HG03342 (cell line): Measurements from ENCODE around the gene IL7R.

Source experiments
- ATAC-seq: cut with Tn5 transposase; IDR thresholded peaks from one replicate; pipeline ENCODE4 v1.9.1; 2021; ENCODE audit warnings: mild to moderate bottlenecking, moderate library complexity; ENCODE audit not compliant: unreplicated experiment

Gene IL7R, protein sequence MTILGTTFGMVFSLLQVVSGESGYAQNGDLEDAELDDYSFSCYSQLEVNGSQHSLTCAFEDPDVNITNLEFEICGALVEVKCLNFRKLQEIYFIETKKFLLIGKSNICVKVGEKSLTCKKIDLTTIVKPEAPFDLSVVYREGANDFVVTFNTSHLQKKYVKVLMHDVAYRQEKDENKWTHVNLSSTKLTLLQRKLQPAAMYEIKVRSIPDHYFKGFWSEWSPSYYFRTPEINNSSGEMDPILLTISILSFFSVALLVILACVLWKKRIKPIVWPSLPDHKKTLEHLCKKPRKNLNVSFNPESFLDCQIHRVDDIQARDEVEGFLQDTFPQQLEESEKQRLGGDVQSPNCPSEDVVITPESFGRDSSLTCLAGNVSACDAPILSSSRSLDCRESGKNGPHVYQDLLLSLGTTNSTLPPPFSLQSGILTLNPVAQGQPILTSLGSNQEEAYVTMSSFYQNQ

DNA sequence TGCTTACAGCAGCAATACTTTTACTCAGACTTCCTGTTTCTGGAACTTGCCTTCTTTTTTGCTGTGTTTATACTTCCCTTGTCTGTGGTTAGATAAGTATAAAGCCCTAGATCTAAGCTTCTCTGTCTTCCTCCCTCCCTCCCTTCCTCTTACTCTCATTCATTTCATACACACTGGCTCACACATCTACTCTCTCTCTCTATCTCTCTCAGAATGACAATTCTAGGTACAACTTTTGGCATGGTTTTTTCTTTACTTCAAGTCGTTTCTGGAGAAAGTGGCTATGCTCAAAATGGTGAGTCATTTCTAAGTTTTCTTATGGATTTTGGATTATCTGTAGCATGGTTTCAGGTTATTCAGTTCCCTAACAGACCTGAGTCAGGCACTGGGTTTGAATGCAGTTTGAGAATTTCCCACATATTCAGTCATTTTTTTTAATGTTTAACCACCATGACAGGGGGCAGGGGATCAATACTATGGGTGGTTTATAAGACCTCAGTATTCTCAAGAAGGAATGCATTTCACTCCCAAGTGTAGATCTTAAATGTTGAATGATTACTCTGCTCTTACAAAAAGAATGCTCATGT, at the start of gene IL7R:
Gene IL7R, plus strand, starts transcription at position 127 of the 587 bp plus-strand sequence. Its CDS starts 87 bp downstream, at position 214.
- no peak for ATAC-seq

DNA sequence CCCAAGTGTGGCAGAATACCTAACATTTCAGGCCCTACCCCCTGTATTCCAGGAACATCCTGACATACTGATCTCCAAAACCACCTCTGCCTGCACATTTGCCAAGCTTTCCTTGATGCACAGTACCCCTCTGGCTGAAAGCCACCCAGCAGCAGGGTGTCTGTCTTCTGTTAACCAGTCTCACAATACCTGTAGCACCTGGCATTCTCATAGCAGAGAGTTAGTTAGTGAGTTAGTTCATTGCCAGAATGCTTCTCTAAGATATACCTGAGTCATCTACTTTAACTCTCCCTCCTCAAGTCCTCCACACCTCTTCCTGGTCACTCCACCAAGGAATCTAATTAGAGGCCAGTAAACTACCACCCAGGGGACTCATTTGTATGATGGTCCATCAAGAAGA, 46.1 kb upstream of the IL7R start:
- ATAC-seq = no peak

DNA sequence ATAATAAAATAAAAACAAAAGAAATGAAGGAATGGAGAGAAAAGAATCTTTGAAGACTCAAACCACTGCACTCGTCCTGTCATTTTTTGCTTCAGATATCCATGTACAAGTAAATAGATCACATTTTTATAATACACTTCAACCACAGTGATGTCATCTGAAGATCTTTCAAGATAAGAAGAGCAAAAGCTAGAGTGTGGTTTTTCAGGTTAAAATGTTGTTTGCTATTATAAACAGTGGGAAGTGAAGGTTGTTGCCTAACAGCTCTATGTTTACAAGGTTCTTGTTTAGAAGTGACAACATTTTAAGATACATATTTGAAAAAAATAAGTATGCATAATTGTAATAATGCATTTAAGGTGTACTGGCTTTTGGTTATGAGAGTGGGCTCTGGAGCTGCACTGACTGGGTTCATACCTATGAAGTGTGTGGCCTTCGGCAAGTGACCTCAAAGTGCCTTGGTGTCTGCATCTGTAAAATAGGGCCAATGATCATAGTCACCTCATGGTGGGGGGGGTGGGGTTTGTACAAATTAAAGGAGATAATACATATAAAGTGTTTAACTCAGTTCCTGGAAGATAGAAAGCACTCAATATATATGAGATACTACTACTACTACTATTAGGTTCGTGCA, 45.5 kb upstream of the IL7R start:
- no peak for ATAC-seq

DNA sequence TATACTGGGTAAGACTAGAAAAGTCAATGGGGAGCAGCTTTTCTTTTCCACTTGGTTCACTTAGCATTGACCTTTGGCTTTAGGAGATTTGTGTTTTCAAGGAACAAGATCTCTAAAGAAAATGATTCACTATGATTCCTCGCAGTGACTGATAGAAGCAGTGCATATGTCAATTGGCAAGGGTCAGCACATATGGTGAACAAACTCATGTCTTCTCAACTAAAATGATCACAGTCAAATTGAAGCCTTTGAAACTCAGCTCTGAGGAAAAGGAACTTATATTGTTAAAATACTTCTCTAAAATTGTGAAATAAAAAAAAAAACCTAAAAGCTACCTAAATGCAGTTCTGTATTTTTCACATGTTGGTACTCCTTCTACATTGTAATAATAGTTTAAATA, 43.2 kb upstream of the IL7R start:
- ATAC-seq = no peak

DNA sequence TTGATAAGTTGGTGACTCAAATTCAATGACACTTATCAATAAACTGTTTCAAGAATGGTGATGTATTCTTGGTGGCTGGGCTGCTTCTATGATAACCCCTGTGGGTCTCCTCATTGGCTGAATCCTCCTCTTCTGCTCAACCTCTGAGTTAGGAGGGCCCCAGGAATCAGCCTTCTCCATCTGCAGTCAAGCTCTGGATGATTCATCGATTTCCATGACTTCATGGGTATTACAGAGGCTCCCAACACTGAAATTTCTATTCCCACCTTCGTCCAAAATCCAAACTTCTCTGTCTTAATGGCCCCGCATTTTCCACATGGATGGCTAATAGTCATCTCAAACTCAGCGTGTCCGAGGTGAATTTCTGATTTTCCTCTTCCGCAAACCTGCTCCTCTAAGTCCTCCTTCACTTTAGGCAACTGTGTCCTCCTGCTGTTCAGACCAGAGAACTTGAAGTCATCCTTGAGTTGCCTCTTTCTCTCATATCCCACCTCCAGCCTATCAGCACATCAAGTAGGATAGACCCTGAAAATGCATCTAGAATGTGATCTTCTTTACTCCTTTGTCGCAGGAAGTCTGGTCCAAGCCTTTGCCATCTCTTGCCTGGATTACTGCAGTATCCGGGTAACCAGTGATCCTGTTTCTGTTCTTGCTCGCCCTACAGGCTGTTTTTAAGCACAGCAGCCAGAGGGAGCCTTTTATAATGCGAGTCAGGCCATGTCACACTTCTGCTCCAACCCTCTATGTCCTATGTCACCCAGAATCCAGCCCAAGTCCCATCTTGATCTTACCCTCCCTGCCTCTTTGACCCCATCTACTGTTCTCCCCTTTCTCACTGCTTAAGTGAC, 41.4 kb upstream of the IL7R start:
- ATAC-seq = peak; percentile 93

DNA sequence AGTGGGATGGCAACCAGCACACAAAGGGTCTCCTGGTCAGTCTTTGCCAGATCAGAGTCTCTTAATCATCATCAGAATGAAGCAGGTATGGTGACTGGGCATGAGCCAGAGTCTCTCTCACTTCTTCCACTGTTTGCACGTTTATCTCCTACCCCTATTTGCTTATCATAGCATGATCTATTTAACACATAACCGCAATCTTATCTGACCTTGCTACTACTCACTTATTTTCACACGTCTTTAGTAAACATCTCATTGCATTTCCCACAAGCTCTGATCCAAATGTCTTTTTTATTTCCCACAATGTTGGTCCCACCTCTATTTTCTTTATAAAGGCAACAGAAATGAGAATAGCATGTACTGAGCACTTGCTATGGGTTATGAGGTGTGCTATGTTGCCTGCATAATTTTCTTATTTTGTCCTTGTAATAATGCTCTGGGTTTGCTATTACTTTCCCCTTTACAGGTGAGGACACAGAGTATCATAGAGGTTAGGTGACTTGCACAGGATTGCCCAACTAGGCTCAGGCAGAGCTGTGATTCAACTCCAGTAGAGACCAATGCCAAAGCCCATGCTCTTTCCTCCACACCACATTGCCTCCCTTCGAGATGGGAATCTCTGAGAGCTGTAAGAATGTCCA, 39.7 kb upstream of the IL7R start:
- no peak for ATAC-seq

DNA sequence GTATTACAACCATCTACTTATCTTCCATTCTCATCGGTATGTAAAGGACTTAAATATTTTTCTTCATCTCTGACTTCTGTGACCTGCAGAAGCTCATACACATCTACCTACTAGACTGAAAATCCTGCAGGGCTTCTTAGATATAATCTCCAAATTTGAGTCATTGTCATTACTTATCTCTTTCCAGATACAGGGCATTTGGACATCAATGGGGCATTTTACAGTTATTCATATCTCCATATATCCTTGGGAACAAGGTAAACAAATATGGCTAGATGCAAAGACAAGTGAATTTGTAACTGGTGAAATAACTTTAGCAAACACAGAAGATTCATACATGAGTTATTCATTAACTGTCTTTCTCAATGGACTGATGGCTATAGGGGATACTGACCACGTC, 37.7 kb upstream of the IL7R start:
- ATAC-seq = no peak

DNA sequence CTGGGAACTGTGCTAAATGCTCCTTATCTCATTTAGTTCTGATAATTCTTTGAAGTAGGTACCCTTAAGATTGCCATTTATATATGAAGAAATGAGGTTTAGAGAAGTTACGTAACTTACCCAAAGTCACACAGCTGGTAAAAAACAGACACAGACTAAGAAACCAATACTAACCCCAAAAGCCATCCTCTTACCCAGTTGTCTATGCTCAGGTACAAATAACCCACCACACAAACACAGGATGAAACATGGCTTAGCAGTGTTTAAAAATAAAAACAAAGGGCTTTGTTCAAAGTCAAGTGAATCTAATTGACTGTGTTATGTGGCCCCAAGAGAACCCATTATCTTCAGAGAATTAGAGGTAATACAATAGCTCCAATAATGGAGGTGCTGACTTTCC, 37.0 kb upstream of the IL7R start:
- ATAC-seq = no peak

DNA sequence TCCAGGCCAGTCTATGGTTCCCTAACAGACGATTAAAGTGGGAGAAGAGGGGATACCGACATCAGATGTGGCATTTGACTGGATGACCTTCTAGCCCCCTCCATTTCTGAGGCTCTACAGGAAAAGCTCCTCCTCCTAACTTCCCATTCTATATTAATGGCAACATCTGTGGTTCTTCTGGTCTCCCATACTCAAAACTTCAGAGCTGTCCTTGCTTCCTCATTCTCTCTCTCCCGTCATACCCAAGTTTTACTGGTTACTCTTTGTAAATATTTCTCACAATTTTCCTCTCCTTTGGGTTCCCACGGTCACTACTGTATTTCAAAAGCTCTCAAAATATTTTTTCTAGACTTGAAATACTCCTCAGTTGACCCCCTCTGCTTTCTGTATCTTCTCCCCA, 36.0 kb upstream of the IL7R start:
- no peak for ATAC-seq

DNA sequence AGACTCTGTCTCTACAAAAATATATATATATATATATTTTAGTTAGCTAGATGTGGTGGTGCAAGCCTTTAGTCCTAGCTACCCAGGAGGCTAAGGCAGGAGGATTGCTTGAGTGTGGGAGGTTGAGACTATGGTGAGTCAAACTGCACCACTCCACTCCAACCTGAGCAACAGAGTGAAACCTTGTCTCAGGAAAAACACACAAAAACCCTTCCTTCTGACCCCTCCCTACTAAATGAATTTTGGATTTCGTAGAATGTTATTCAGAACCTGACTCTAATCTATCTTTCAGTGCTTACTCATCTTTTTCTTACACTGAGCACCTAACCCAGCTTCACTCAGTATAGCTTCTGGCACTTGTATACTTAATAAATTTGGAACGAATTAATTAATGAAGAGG, 35.2 kb upstream of the IL7R start:
- ATAC-seq = no peak

DNA sequence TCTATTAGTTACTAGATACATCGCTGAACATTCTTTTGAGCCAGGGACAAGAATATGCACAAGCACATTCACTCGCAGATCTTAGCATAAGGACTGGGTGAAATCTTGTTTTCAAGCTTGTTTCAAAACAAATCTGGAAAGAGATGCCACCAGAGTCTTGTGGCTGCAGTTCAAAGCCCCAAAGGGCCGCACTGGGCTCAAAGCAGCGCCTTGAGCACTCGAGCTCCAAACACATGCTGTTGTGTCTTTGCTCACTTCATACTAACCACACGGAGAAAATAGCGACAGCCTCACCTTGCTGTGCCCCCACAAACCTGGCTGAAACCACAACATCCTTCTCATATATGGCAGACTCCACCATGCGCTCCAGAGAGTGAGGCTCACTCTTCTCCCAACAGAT, 34.2 kb upstream of the IL7R start:
- no peak for ATAC-seq

DNA sequence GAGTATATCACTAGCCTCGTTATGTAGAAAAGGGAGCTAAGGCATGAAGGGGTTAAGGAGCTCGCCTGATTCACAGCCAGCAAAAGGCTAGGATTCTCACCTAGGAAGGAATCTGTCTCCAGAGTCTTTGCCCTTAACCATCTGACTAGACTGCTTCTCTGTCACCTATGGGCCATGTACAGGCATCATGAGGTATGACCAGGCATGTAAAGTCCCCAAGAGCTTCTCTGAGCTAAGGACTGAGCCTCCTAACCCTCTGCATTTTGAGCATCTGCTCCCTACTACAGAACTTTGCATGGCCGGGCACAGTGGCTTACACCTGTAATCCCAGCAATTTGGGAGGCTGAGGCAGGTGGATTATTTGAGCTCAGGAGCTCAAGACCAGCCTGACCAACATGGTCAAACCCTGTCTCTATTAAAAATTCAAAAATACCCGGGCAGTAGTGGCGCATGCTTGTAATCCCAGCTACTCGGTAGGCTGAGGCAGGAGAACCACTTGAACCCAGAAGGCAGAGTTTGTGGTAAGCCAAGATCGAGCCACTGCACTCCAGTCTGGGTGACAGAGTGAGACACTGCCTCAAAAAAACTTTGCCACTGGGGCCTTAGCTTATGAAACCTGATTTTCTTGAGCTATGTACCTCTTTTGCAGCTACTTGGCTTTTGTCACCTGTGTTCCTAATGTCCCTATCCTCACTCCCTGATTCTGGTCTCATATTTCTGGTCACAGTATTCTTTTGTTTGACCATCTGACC, 33.2 kb upstream of the IL7R start:
- no peak for ATAC-seq

DNA sequence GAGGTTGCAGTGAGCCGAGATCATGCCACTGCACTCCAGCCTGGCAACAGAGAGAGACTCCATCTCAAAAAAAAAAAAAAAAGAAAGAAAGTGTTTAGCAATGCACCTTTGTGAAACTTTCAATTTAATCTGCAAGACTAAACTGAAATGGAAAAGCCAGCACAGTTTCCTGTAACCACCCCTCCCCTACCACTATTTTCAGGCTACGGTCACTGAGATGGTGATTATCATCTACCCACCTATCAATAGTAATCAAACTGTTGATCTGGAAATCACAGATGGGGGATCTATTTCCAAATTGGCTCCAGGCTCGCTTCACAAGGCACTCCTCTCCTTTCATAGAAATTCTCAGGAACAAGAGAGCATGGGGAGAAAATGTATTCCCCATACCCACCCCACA, 30.6 kb upstream of the IL7R start:
- no peak for ATAC-seq

DNA sequence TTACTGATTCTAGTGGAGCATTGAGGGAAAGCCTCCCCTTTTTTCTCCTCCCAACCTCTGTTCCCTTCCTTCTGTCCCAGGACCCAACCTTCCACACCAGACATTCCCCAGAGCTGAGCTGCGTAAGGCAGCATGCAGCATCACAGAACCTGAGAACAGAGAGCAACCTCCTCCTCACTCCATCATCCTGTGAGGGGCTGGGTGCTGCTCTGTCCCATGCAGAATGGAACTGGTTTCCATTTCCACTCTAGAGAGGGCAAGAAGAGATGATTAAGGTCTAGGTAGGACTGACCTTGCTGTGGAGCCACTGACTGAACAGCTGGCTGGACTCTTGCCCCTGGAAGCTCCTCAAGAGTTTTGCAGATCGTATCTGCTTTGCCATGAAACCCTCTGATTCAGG, 30.1 kb upstream of the IL7R start:
- no peak for ATAC-seq

DNA sequence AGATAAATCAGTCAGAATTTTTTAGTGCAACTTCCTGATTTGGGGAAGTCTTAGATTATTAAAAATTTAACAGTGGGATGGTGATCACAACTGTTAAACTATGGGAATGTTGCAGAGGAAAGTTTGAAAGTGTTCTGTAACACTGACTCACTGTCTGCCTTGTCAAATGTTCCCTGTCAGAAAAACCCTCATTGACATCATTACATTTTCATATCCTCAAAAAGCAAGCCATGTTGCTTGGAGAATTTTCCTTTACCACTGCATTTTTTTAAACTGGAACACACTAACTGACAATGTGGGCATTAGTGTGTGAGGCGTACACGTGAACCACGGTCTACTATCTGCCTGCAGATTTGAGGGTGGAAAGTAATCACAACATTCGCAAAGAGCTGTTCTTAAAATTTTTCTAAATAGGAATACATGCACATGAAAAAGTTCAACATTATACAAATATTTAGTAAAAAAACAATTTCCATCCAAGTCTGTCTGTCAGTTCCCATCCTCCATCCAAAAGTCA, 28.6 kb upstream of the IL7R start:
- no peak for ATAC-seq

DNA sequence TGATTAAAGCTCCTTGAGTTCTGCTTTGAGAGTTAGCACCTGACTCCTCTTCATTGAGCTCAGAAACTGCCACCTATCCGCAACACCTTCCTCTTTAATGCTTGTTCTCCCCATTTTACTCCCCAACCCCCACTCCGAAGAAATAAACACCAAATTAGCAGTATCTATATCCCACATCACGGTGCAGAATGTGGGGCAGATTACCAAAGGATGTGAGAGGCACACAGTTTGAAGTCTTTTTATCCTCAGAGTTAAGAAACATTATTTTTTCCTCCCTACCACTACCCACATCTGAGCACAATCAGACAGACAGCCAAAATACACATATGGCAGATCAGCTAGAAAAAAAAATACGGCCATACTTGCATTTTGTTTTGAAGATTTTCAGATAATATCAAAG, 26.1 kb upstream of the IL7R start:
- no peak for ATAC-seq

DNA sequence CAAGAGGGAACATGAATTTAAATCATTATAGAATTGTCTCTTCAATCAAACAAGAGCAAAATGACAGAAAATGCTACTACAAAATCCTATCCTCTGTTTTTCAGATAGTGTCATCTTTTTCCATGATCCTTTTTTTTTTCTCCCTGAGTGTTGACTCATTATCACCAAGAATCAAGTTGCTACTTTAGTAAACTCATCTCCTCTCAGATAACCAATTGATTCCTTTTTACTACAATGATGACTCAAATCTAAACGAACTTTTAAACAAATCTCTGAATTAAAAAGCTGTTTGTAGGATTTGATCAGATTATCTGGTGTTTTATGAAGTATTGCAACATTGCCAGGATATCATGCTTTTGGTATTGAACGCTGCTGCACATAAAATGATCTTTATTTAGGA, 23.9 kb upstream of the IL7R start:
- ATAC-seq = no peak

DNA sequence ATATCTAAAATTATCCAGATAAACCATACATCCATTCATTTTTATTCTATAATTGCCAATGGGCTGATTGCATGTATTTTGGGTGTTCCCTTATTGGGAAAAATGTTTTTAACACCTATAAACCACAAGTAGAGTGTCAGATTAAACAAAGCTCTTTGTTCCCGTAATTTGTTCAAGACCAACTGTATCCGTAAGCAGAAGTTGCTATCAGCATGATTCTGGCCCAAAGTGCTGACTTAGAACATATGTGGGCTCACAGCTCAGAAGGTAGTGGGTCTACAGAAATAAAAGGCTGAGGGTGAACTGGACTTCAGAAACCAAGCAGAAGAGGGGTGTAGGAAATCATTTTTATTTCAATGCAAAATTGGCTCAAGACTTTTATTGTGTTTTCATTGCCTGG, 23.5 kb upstream of the IL7R start:
- no peak for ATAC-seq

DNA sequence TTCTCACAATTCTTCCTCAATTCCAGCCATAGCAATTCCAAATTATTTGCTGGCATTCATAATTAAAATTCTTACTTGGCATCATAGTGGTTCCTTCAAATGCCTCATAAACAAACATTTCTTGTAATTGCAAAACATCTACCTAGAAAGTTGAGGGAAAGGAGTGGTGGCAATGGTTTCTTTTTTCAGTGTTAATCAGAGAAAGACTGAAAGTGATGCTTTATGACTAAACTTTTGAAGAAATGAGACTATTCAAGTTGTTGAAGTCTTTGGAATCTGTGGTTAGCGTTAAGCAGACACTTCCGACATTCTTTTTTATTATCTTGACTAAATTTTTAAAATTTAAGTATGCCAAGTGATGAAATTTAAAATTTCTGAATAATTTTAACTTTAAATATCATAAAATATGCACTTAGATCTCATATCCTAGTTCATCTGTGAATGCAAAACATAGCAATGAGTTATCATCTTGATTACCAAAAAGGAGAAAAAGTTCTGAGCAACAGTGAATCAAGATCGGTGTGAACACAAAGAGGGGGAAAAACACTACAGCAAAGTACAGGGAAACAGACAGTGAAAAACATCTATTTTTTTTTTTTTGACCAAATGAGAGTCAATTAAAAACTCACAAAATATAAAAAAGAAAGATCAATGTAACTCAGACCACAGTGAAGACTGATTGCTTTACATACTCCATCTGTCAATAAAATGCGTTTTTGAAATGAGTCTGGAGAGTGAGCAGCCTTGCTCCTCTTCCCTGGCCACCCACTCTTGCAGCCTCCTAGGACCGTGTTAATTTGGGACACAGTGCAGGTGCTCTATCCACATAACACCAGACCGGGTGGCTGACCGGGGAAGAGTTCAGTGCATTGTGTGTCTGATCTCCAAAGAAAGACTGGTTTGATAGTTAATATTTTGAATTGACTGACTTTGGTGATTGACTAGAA, 20.6 kb upstream of the IL7R start:
- ATAC-seq = no peak
